SK-N-MC (cell line): ENCODE measurements around the gene ACTN1.
A peak's percentile ranks its signal among the peaks of the same experiment; 100 is the strongest.

Experiments
- DNase-seq: peaks from one replicate; pipeline ENCODE4 v3.0.0-alpha.2; 2011; ENCODE audit warnings: low read depth, low spot score
- H3K27ac ChIP-seq: fragments of 200-600 bp; sonication (generic); 2 replicates; pipeline ENCODE4 v1.5.1; 2016; ENCODE audit warnings: mixed run types
- H3K36me3 ChIP-seq: fragments of 200-600 bp; sonication (generic); 2 replicates; pipeline ENCODE4 v1.6.1; 2017; ENCODE audit warnings: antibody characterized with exemption, low read length, mixed read lengths; ENCODE audit not compliant: insufficient read depth
- H3K4me3 ChIP-seq: fragments of 200-600 bp; sonication (generic); 2 replicates; pipeline ENCODE4 v1.5.1; 2016
- H3K9ac ChIP-seq: fragments of 200-600 bp; sonication (generic); 2 replicates; pipeline ENCODE4 v1.8.0; 2017; ENCODE audit warnings: mixed run types, mixed read lengths; ENCODE audit not compliant: insufficient read length
- H3K9me3 ChIP-seq: fragments of 200-600 bp; sonication (generic); 2 replicates; pipeline ENCODE4 v1.6.1; 2017; ENCODE audit warnings: low read depth, mild to moderate bottlenecking, antibody characterized with exemption, low read length, moderate library complexity, mixed read lengths
- EZH2 ChIP-seq: fragments of 200-600 bp; sonication (generic); IDR thresholded peaks from one replicate; pipeline ENCODE4 v1.6.1; 2017; ENCODE audit warnings: antibody characterized with exemption
- FOXP2 ChIP-seq: optimal IDR thresholded peaks from 2 replicates; pipeline ENCODE3; 2011; ENCODE audit warnings: mild to moderate bottlenecking, moderate library complexity; ENCODE audit not compliant: insufficient read depth; ENCODE audit errors: extremely low read length, control extremely low read depth
- POLR2AphosphoS5 ChIP-seq: IDR thresholded peaks from 2 replicates; pipeline ENCODE4 v1.6.1; 2012; ENCODE audit warnings: mild to moderate bottlenecking, low read depth, low read length, borderline replicate concordance

The ACTN1 gene

GRCh38 chr14:68945585-68946488 lies 33.3 kb downstream of the ACTN1 start:
- Histone ChIP-seq H3K4me3 (no peak overlapping the region), H3K27ac (no peak overlapping the region), H3K36me3 (no peaks in the 10 kb centered on the region), H3K9me3 (no peaks in the 10 kb centered on the region), H3K9ac (no peak overlapping the region)
- DNase-seq = no peak
- TF ChIP-seq POLR2AphosphoS5 (no peak), FOXP2 (no peak), EZH2 (no peak)

GRCh38 chr14:68945190-68945584 lies 33.9 kb downstream of the ACTN1 start:
- H3K27ac ChIP-seq = no peak overlapping the region
- no peaks in the 10 kb centered on the region for H3K9me3 ChIP-seq
- H3K4me3 ChIP-seq = no peak overlapping the region
- no peak overlapping the region for H3K9ac ChIP-seq
- DNase-seq = no peak
- no peaks in the 10 kb centered on the region for H3K36me3 ChIP-seq
- TF ChIP-seq FOXP2 = no peak
- no peak for TF ChIP-seq EZH2
- TF ChIP-seq POLR2AphosphoS5 = no peak

- H3K27ac ChIP-seq = no peak overlapping the region
- no peak for TF ChIP-seq EZH2
- no peak for TF ChIP-seq FOXP2
- TF ChIP-seq POLR2AphosphoS5 = no peak
These were observed 34.9 kb downstream of the ACTN1 start for GRCh38 chr14:68944162-68944561.

GRCh38 chr14:68943107-68943506 lies 36.0 kb downstream of the ACTN1 start:
- no peak overlapping the region for H3K4me3 ChIP-seq
- no peak overlapping the region for H3K27ac ChIP-seq
- no peak overlapping the region for H3K9ac ChIP-seq
- DNase-seq = no peak
- H3K36me3 ChIP-seq = no peaks in the 10 kb centered on the region
- no peaks in the 10 kb centered on the region for H3K9me3 ChIP-seq
- TF ChIP-seq EZH2 (no peak), FOXP2 (no peak), POLR2AphosphoS5 (no peak)

More at GRCh38 chr14:68944162-68944561, 34.9 kb downstream of the ACTN1 start:
- H3K9ac ChIP-seq = no peak overlapping the region
- H3K36me3 ChIP-seq = no peaks in the 10 kb centered on the region
- no peak for DNase-seq
- no peaks in the 10 kb centered on the region for H3K9me3 ChIP-seq
- no peak overlapping the region for H3K4me3 ChIP-seq

GRCh38 chr14:68942296-68943035 lies 36.6 kb downstream of the ACTN1 start:
- no peak overlapping the region for H3K9ac ChIP-seq
- no peak for DNase-seq
- 0 out of 2 replicates have a peak overlapping the region, but pooled peaks have one; percentile 30 for H3K27ac ChIP-seq

GRCh38 chr14:68941820-68942219 lies 37.3 kb downstream of the ACTN1 start:
- H3K4me3 ChIP-seq = peak overlapping the region; percentile 39; the same call in 1 of the 2 replicates
- H3K9ac ChIP-seq = no peak overlapping the region
- peak overlapping the region; percentile 45; the same call in 1 of the 2 replicates for H3K27ac ChIP-seq
- DNase-seq = peak; percentile 71
- H3K36me3 ChIP-seq = no peaks in the 10 kb centered on the region
- H3K9me3 ChIP-seq = no peaks in the 10 kb centered on the region
- TF ChIP-seq FOXP2 (no peak), POLR2AphosphoS5 (no peak), EZH2 (no peak)

More at GRCh38 chr14:68942296-68943035, 36.6 kb downstream of the ACTN1 start:
- Histone ChIP-seq H3K9me3 (no peaks in the 10 kb centered on the region), H3K4me3 (peak overlapping the region; percentile 39; the same call in 1 of the 2 replicates), H3K36me3 (no peaks in the 10 kb centered on the region)
- TF ChIP-seq FOXP2 = no peak
- no peak for TF ChIP-seq EZH2
- no peak for TF ChIP-seq POLR2AphosphoS5

- no peak for DNase-seq
- H3K27ac ChIP-seq = no peak overlapping the region
- no peak for TF ChIP-seq FOXP2
- no peak for TF ChIP-seq POLR2AphosphoS5
- no peak for TF ChIP-seq EZH2
- no peak overlapping the region for H3K9ac ChIP-seq
- no peak overlapping the region for H3K4me3 ChIP-seq
- no peaks in the 10 kb centered on the region for H3K36me3 ChIP-seq
- H3K9me3 ChIP-seq = no peaks in the 10 kb centered on the region
These were observed 38.4 kb downstream of the ACTN1 start for GRCh38 chr14:68940614-68941185.
